ENCODE measurements around the gene ERMP1.
A peak's percentile ranks its signal among the peaks of the same experiment; 100 is the strongest.

The ERMP1 gene

GRCh38 chr9:5853617-5854016, 20.7 kb upstream of the ERMP1 start:
- no peak for DNase-seq

DNA sequence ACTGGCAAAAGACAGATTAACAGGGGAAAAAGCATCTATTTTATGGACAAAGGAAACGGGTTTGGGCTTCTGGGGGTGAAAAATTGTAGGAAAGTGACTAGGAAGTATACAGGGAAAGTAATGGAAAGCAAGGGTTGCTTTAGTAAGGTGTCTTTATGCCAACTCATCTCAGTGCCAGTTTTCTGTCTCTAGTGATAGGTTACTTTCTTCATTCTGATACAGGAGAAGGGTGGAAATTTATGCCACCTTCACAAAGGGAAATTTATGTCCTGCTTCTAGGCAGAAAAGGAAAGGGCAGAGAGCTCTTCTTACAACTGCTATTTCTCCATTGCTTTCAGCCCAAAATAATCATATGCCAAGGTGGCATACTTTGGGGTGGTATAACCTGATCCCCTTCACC, 20.1 kb upstream of the ERMP1 start:
- no peak for DNase-seq

- no peak for DNase-seq
Measured at GRCh38 chr9:5851445-5851844, 18.5 kb upstream of the ERMP1 start.

DNA sequence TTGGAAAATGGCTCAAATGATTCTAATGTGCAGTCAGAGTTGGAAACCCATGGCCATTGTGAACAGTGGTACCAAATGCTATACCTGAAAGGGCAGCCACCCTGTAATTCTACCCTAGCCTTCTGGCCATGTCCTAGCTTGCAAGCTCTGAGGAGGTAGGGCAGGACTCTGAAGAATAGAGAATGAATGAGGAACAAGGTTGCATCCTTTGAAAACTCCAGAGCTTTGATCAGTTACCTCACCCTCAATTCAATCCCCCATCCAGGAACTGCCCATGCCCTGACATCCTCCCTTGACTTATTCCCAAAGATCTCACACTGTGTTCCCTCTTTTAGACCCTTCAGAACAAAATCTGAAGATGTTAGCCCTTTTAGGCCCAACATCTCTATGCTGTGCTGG, 17.8 kb upstream of the ERMP1 start:
- DNase-seq = no peak

GRCh38 chr9:5848372-5848882, 15.5 kb upstream of the ERMP1 start:
- DNase-seq = no peak

GRCh38 chr9:5846501-5846921, 13.6 kb upstream of the ERMP1 start:
- no peak for DNase-seq

DNA sequence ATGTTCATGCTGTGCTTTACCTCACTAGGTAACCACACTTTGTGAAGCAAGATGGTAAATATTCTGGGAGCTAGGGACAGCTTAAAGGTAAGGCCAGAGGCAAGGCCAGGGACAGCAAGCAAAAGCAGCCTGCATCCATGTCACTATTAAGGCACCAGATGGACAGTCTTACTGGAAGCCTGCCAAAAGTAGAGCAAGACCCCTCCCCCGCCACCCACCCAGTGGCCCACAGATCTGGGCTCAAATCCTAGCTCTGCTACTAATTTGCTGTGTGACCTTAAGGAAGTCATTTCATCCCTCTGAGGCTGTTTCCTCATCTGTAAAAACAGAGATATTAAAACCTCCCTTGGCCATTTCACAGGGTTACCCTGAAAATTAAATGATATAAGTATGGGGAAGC, 13.2 kb upstream of the ERMP1 start:
- DNase-seq = no peak

GRCh38 chr9:5845157-5845531, 12.2 kb upstream of the ERMP1 start:
- DNase-seq = no peak

DNA sequence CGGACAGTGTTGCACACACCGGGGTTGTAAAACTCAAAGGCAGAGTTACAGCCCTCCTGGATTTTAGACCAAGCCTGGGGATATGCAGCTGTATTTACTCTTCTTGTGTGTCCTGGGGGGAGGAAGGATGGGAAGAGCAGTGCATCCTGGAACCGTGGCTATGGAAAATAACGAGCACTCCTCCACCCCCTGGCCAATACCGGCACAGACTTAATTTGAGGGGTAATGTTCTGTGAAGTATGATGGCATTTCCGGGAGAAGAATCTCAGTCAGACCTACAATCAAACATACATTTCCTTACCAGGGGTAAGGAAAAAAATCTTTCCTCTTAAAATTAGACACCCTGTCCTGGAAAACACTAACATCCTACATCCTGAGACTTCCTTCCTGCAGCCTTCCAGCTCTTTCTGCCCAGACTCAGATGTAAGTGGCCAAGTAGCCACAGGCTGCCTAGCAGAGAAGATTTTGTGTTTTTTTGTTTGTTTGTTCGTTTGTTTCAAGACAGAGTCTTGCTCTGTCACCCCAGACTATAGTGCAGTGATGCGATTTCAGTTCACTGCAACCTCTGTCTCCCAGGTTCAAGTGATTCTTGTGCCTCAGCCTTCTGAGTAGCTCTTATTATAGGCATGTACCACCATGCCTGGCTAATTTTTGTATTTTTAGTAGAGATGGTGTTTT, 11.0 kb upstream of the ERMP1 start:
- DNase-seq = no peak

- DNase-seq = no peak
Measured at GRCh38 chr9:5842929-5843793, 10.2 kb upstream of the ERMP1 start.

GRCh38 chr9:5841771-5842573, 9.1 kb upstream of the ERMP1 start:
- no peak for DNase-seq

GRCh38 chr9:5840788-5841187, 7.9 kb upstream of the ERMP1 start:
- no peak for DNase-seq

- DNase-seq = no peak
Measured at GRCh38 chr9:5839572-5839902, 6.6 kb upstream of the ERMP1 start.

- no peak for DNase-seq
Measured at GRCh38 chr9:5838884-5839571, 6.1 kb upstream of the ERMP1 start.

DNA sequence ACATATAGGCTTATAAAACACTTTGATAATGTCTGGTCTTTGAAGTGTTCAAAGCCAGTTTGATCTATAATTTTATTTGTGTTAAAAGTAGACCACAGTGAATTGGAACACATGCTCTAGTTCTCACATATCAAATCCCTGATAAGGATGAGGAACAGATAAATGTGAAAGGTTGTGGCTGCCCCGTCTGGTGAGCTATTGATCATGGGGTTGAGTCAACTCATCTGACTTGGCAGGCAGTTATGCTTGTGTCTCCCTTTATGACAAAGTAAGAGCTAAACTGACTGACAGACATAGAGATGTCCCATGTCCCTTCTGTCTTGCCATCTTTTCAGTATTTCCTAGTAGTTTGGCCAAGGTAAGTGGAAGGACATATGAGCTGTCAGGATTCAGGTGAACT, 2.9 kb upstream of the ERMP1 start:
- DNase-seq = no peak

DNA sequence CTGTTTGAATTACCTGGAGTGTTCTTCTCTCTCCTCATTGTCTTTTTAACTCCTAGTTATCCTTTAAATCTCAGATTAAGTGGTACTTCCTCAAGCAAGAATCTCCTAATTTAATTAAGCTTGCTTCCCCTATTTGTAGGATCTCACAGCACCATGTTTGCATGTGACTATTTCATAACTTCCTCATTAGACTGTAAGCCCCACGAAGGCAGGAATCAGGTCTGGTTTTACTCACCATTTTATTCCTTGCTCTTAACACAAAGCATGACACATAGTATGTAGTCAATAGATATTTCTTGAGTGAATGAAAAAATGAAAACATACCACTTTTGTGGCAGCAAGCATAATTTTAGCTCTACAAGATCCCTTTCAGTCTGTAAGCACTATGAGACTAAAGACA, 1.3 kb upstream of the ERMP1 start:
- no peak for DNase-seq

DNA sequence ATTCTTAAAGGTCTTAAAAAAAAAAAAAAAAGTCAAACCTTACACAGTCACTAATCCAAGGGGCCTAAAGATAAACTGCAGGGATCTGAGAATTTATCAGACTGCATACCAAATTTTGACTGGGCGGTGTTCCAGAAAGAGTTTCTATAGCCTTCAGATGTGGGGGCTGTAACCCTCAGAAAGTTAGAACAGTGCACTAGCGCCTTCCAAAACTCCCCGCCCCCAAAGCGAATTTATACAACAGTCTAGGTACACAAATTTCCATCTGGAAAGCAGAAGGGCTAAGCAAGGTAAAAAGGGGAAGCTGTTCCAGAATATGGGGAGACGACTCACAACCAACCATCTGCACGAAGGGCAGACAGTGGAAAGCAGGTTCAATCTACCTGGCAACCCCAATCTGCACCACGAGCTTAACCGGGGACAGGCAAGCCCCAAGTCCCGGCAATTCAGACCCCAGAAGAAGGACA, 813 bp downstream of the ERMP1 start:
- DNase-seq = peak in 1 of 51 donors; percentile 27

DNA sequence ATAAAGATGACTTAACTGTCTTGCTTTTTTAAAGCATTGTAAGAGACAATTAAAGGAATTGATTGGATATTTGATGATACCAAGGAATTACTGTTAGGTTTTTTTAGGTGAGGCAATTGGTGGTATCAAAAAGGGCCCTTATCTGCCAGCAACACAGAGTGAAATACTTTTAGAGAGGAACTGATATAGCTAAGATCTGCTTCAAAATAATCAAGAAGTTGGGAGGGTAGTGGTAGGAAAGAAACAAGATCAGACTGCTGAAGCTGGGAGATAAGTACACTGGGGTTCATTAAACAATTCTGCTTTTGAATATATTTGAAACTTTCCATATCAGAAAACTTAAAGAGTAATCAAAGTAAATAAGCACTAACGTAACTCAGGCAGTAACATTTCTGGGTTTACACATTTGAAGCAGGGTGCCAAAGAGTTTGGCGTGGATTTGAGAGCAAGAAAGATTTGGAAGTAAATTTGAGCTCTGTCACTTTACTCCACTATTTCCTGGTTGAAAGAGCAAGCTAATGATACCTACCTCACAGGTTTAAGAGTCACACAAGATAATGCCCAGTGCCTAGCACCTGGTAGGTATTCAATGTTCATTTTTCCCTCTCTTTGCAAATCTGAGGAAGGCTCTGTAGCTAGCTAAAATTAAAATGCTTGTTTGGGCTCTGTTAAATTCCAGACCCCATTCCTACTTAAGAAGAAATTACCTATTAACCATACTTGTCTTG, 6.9 kb downstream of the ERMP1 start:
- no peak for DNase-seq

DNA sequence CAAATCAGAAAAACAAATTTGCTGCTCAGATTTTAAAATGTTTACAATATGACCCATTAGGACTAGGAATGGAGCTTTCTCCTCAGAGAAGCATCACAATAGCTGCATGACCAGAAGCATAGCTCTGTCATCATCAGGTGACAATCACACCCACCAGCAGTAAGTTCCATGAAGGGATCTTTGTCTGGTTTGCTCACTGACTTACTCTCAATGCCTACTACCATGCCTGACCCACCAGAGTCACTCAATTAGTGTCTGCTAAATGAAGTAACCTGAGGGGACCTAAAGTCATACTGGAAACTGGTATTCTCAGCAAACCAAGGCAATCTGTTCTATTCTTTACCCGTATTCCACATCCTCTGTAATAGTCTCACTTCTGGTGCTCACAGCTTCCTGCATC, 7.7 kb downstream of the ERMP1 start:
- DNase-seq = peak in 8 of 51 donors; percentile 2 to 26 (median 16)

DNA sequence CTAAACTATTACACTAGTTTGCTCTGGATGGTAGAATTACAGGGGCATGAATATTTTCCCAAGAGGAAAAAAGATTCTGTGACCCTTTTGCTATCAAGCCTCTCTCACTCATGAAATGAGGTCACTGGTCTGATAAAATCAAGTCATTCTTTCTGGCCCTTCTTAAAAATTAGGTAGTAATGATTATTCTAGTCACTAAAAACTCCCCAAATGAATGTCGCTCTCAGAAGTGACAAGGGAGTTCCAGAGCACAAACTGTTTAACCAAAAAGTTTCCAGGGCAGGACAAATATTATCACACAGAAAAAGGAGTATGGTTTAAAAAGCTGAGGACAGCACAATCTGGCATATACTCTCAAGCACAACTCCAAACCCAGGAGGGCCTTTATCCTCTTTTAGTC, 12.5 kb downstream of the ERMP1 start:
- no peak for DNase-seq

GRCh38 chr9:5819174-5819573, 13.7 kb downstream of the ERMP1 start:
- DNase-seq = no peak

All from hypothalamus (tissue), 51 donors.